Measurements from ENCODE around the gene ANKRD29. TPM values are rescaled to one million over a fixed set of nuclear protein-coding genes. Genes with fewer than 3 reads are reported as not detected.
A peak's percentile ranks its signal among the peaks of the same experiment; 100 is the strongest.

ANKRD29 gene
- total RNA-seq, 1 experiment from 2014 or later: 6.9 TPM

DNA sequence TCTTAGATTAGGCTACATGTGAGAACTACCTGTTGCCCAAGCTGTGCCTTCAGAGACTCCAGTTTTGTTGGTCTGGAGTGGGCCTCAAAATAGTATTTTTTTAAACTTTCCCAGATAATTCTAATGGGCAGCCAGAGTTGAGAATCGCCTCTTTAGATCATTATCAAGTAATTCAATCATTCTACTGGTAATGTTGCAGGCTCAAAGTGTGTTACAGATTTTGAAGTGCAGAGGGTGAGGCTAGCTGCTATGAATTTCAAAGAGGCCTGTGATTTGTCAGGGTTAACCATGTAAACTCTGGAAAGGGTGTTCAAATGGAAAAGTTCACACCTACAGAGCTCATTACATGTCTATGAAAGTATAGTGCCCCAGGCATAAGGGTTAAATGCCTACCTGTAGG lies 30.1 kb downstream of the ANKRD29 start:
- Mint-ChIP-seq H3K4me1 (ENCODE audit: low read depth, unreplicated experiment) (peaks cover 36% of the 10 kb centered on the region), H3K4me3 (ENCODE audit: low read depth, unreplicated experiment) (no peak overlapping the region), H3K27me3 (ENCODE audit: unreplicated experiment) (no peaks in the 10 kb centered on the region), H3K9me3 (ENCODE audit: low read depth, unreplicated experiment) (no peaks in the 10 kb centered on the region), H3K36me3 (ENCODE audit: insufficient read depth, unreplicated experiment) (peaks cover 3% of the 10 kb centered on the region), H3K27ac (ENCODE audit: unreplicated experiment) (no peak overlapping the region)
- no peak for TF ChIP-seq CTCF (IDR thresholded peaks at IDR 0.05; ENCODE audit: unreplicated experiment)
- no TSS peak for BruUV-seq (replicated peaks)
- no peak for DNase-seq
- intact Hi-C loops (cut with micrococcal nuclease; ENCODE audit: unreplicated experiment): no loop called here
- CTCF ChIA-PET: interaction anchor here (0.8 kb wide), 1 partner anchor 10 kb away, joined by 5 read pairs; no protein-coding TSS in a partner anchor

GRCh38 chr18:23631746-23632145 lies 31.0 kb downstream of the ANKRD29 start:
- TF ChIP-seq CTCF (IDR thresholded peaks at IDR 0.05; ENCODE audit: unreplicated experiment): no peak
- no peak overlapping the region for H3K27ac Mint-ChIP-seq (ENCODE audit: unreplicated experiment)
- DNase-seq: no peak
- H3K4me1 Mint-ChIP-seq (ENCODE audit: low read depth, unreplicated experiment): peaks cover 43% of the 10 kb centered on the region
- no peaks in the 10 kb centered on the region for H3K9me3 Mint-ChIP-seq (ENCODE audit: low read depth, unreplicated experiment)
- H3K36me3 Mint-ChIP-seq (ENCODE audit: insufficient read depth, unreplicated experiment): peaks cover 10% of the 10 kb centered on the region
- CTCF ChIA-PET: no interaction called here
- intact Hi-C loops (cut with micrococcal nuclease; ENCODE audit: unreplicated experiment): no loop called here
- BruUV-seq (replicated peaks): no TSS peak
- H3K27me3 Mint-ChIP-seq (ENCODE audit: unreplicated experiment): no peaks in the 10 kb centered on the region
- H3K4me3 Mint-ChIP-seq (ENCODE audit: low read depth, unreplicated experiment): no peak overlapping the region

DNA sequence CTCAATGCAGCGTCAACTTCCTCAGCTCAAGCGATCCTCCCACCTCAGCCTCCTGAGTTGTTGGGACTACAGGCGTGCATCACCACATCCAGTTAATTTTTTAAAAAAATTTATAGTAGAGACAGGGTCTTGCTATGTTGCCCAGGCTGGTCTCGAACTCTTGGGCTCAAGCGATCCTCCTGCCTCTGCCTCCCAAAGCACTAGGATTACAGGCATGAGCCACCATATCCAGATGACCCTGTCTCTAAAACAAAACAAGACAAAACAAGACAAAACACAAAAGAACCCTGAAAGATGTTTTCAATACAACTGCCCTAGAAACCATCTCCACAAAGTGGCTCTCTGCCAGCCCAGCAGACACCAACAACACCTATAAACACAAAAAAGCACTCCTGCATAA lies 31.4 kb downstream of the ANKRD29 start:
- H3K27me3 Mint-ChIP-seq (ENCODE audit: unreplicated experiment): no peaks in the 10 kb centered on the region
- H3K4me1 Mint-ChIP-seq (ENCODE audit: low read depth, unreplicated experiment): peaks cover 47% of the 10 kb centered on the region
- no peak for DNase-seq
- H3K4me3 Mint-ChIP-seq (ENCODE audit: low read depth, unreplicated experiment): no peak overlapping the region
- TF ChIP-seq CTCF (IDR thresholded peaks at IDR 0.05; ENCODE audit: unreplicated experiment): no peak
- intact Hi-C loops (cut with micrococcal nuclease; ENCODE audit: unreplicated experiment): no loop called here
- H3K36me3 Mint-ChIP-seq (ENCODE audit: insufficient read depth, unreplicated experiment): peaks cover 13% of the 10 kb centered on the region
- CTCF ChIA-PET: no interaction called here
- H3K9me3 Mint-ChIP-seq (ENCODE audit: low read depth, unreplicated experiment): no peaks in the 10 kb centered on the region
- BruUV-seq (replicated peaks): no TSS peak
- H3K27ac Mint-ChIP-seq (ENCODE audit: unreplicated experiment): no peak overlapping the region

DNA sequence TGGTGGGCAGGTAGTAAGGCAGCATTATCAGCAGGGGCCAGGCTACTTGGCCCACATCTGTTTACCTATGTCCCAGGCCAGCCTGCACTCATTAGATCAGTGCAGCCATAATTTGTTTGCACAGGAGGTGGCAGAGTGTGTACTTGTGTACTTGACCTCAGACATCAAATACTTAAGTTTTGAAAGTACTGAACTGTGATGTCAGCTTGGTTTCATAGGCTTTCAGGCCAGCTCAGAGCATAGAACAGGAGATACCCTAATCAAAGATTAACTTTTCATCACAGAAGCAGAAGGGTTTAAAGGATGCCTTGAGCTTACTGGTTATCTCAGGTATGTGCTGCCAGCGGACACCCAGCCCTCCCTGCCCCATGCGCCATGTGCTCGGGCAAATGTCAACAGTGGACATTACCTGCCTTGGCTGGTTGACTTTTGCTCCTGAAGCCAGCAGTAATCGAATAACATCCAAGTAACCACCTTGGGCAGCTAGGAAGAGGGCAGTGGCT lies 33.2 kb downstream of the ANKRD29 start:
- peak; percentile 22 for TF ChIP-seq CTCF (IDR thresholded peaks at IDR 0.05; ENCODE audit: unreplicated experiment)
- intact Hi-C loops (cut with micrococcal nuclease; ENCODE audit: unreplicated experiment): loop anchor here (2.0 kb wide), 1 partner anchor 33 kb away; the partner anchor contains the start of gene ANKRD29
- Mint-ChIP-seq H3K4me3 (ENCODE audit: low read depth, unreplicated experiment) (no peak overlapping the region), H3K9me3 (ENCODE audit: low read depth, unreplicated experiment) (no peaks in the 10 kb centered on the region), H3K27ac (ENCODE audit: unreplicated experiment) (peak overlapping the region; percentile 86), H3K4me1 (ENCODE audit: low read depth, unreplicated experiment) (peaks cover 50% of the 10 kb centered on the region), H3K36me3 (ENCODE audit: insufficient read depth, unreplicated experiment) (peaks cover 13% of the 10 kb centered on the region), H3K27me3 (ENCODE audit: unreplicated experiment) (no peaks in the 10 kb centered on the region)
- DNase-seq: peak; percentile 61
- no TSS peak for BruUV-seq (replicated peaks)
- CTCF ChIA-PET: interaction anchor here (0.5 to 4.3 kb wide), 7 partner anchors 11 to 432 kb away, joined by 3 to 49 read pairs (median 6); partner anchors contain the start of gene ANKRD29

Data from Calu3 (cell line).